DMS53 treated with DMSO at 0.1 percent for 48 hours (cell line): Measurements from ENCODE around the gene BUB1.
"Not testable (repeated sequence)": the region's sequence is repeated elsewhere in the genome, so short reads cannot be mapped to it uniquely, and the experiment has no call there.

ENCODE experiments used
- DNase-seq: peaks from one replicate; lab custom pipeline; 2025; ENCODE audit not compliant: unreplicated experiment; lab: John Stamatoyannopoulos, UW

Gene BUB1

DNA sequence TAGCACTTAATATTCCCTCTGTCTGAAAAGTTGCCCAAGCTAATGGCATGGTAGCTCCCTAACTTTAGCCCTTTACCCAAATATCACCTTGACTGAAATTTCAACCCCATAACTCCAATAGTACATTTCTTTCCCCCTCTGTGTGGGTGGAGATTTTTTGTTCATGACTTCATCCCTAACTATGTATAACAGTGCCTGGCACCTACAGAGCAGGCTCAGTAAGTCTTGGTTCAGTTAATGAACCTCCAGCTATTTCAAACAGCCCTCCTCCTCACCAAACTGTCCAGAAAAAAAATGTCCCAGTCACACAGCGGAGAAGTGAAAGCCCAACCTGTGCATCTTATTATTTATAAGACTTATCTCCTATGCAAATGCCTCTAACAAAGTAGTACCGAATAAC is 18.6 kb downstream of the BUB1 start:
- DNase-seq: no peak

DNA sequence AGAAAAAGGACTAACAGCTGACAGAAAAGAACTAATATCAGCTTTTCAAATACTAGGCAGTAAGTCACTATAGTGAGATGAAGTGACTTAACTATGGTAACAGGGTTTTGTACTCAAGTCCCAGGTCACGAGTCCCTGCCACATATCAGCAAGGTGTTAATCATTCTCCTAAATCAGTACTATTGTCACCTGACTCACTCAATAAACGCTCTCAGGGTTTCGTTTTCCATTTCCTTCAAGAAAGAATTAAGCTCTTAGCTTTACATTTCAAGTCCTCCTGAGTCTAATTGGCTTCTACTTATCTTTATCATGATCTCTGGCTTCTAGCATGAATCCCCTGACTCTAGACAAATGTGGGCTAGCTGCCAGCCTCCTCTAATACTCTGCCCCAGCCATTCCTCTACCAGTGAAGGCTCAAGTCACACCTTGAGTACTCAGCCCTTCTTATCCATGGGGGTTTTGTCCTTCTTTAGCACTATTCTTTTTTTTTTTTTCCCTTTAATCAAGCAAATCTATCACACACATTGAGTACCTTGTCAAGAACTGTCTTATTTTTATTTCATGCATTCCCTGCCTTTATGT is 20.0 kb downstream of the BUB1 start:
- no peak for DNase-seq

GRCh38 chr2:110655701-110656100 is 22.2 kb downstream of the BUB1 start:
- DNase-seq: no peak

DNA sequence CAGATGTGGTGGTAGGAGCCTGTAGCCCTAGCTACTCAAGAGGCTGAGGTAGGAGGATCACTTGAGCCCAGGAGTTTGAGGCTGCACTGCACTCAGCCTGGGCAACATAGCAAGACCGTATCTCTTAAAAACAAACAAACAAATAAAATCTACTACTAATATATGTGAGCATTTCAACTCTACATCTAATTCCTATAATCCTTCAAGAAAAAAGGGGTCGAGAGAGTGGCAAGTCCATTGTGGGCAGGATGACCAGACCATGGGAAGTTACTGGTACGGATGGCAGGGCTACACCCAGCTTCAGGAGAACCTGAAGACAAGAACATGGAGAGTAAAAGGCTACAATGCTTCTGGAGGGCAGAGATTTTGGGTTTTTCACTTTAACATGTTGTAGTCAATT is 24.0 kb downstream of the BUB1 start:
- no peak for DNase-seq

- DNase-seq: no peak
These were observed 27.5 kb downstream of the BUB1 start for GRCh38 chr2:110650346-110650745.

GRCh38 chr2:110647777-110648176 is 30.1 kb downstream of the BUB1 start:
- DNase-seq: no peak

DNA sequence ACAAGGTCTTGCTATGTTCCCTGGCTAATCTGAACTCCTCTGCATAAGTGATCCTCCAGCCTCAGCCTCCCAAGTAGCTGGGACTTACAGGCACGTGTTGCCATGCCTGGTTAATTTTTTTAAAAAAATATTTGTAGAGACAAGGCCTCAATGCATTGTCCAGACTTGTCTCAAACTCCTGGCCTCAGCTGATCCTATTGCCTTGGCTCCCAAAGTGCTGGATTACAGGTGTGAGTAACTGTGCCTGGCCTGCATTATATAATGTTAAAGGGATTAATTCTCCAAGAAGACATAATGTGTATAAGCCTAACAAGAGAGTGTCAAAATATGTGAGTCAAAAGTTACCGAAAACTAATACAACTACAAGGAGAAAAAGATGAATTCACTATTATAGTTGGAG is 32.2 kb downstream of the BUB1 start:
- no peak for DNase-seq

- no peak for DNase-seq
These were observed 33.5 kb downstream of the BUB1 start for GRCh38 chr2:110644357-110644756.

DNA sequence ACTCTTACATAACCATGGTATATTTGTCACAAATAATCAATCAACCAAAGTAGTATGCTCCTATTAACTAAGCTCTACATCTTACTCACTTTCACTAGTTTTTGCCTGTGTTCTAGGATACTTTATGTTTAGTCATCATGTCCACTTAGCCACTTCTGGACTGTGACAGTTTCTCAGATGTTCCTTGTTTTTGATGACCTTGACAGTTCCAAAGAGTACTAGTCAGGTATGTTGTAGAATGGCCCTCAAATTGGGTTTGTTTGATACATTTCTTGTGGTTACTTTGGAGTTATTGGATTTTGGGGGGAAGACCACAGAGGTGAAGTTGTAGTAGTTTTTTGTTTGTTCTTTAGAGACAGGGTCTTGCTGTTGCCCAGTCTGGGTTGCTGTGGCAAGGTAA is 35.5 kb downstream of the BUB1 start:
- no peak for DNase-seq

DNA sequence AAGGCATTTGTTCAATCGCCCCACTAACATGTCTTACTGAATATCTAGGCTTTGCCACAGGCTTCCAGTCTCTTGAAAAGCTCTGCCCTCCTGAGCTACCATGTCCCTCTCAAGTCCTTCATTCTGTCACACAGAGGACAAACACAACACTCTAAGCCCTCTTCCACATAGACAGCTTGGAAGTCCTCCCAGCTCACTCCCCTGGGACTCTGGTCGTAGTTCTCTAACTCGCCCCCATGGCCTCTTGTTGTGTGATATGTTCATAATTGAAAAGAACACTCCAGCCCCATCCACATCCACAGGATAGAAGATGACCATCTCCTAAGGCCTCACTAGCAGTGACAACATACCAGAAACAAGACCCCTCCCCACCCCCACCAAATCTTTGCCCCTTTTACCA is 37.9 kb downstream of the BUB1 start:
- no peak for DNase-seq

GRCh38 chr2:110638952-110639695 is 38.7 kb downstream of the BUB1 start:
- DNase-seq: no peak

- DNase-seq: no peak
These were observed 39.9 kb downstream of the BUB1 start for GRCh38 chr2:110638004-110638403.

GRCh38 chr2:110637093-110637492 is 40.8 kb downstream of the BUB1 start:
- no peak for DNase-seq

DNA sequence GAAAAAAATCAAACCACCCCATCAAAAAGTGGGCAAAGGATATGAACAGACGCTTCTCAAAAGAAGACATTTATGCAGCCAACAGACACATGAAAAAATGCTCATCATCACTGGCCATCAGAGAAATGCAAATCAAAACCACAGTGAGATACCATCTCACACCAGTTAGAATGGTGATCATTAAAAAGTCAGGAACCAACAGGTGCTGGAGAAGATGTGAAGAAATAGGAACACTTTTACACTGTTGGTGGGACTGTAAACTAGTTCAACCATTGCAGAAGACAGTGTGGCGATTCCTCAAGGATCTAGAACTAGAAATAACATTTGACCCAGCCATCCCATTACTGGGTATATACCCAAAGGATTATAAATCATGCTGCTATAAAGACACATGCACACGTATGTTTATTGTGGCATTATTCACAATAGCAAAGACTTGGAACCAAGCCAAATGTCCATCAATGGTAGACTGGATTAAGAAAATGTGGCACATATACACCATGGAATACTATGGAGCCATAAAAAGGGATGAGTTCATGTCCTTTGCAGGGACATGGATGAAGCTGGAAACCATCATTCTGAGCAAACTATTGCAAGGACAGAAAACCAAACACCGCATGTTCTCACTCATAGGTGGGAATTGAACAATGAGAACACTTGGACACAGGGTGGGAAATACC is 41.8 kb downstream of the BUB1 start:
- not testable (repeated sequence) for DNase-seq

GRCh38 chr2:110627348-110627747 is 50.5 kb downstream of the BUB1 start:
- not testable (repeated sequence) for DNase-seq

DNA sequence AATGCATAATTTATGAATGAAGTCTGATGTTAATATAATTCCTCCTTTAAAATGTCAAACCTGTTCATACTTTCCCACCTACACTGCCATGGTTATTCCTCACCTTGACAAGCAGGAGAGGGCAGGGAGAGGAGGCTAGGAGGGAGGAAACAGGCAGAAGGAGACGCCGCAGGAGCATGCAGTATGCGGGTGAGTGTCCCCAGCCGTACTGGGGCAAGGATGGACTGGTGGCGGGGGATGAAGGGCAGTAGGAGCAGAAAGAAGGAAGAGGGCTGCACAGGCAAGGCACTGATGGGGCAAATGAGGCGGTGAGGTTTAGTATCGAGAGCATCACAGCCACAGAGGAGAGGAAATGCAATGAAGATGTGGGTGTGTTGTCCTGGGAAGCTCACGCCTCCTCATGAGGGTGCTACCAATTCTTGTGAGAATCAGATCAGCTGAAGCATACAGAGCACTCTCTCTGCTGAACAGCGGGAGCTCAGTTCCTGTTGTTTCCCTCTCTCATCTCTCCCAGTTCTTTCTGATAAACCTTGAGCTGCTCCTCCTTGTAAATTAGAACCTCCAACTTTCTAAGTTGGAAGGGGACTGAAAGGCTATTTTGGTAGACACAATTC is 58.4 kb downstream of the BUB1 start:
- DNase-seq: not testable (repeated sequence)

- not testable (repeated sequence) for DNase-seq
These were observed 63.9 kb downstream of the BUB1 start for GRCh38 chr2:110613927-110614326.

GRCh38 chr2:110610613-110611250 is 67.1 kb downstream of the BUB1 start:
- DNase-seq: not testable (repeated sequence)

- DNase-seq: not testable (repeated sequence)
These were observed 67.8 kb downstream of the BUB1 start for GRCh38 chr2:110609843-110610612.

- not testable (repeated sequence) for DNase-seq
These were observed 68.9 kb downstream of the BUB1 start for GRCh38 chr2:110608788-110609502.
